Daoy (cell line): ENCODE results near the gene KLRC2. TPM values are rescaled to one million over a fixed set of nuclear protein-coding genes. Genes with fewer than 3 reads are reported as not detected.

Experiments
- total RNA-seq: library from RNA; depleted of rRNA; stranded (reverse); fragments of >200 nt; shearing (Covaris generic); gene quantifications from 2 replicates; pipeline ENCODE4 v1.2.3, GENCODE V29; 2014; rRNA removed

The KLRC2 gene
- total RNA-seq, 1 experiment from 2014 or later, result 0.97 TPM

Other genes with a start within 250 kb of the KLRC2 start
- gene GABARAPL1, start 223.1 kb downstream of the KLRC2 start, total RNA-seq, result 14.5 and 19.5 TPM in 2 replicates
- gene KLRD1, start 128.1 kb downstream of the KLRC2 start, total RNA-seq, result 0.29 TPM in 1 of 2 replicates, not detected in the other
- not detected in 2 replicates for gene KLRK1, start 46.0 kb downstream of the KLRC2 start, total RNA-seq
- gene KLRC4, start 26.3 kb downstream of the KLRC2 start, total RNA-seq, result not detected in 2 replicates
- not detected in 2 replicates for gene KLRC3, start 15.4 kb downstream of the KLRC2 start, total RNA-seq
- not detected in 2 replicates for gene KLRC1, start 17.4 kb upstream of the KLRC2 start, total RNA-seq
- 0.57 TPM in 2 replicates for gene EIF2S3B, start 69.9 kb upstream of the KLRC2 start, total RNA-seq
- gene MAGOHB, start 177.6 kb upstream of the KLRC2 start, total RNA-seq, result 22.8 and 32.1 TPM in 2 replicates
- 0.17 and 1.0 TPM in 2 replicates for gene STYK1, start 238.0 kb upstream of the KLRC2 start, total RNA-seq